ENCODE results near the gene SH3PXD2B.
A peak's percentile ranks its signal among the peaks of the same experiment; 100 is the strongest.

The SH3PXD2B gene

DNA sequence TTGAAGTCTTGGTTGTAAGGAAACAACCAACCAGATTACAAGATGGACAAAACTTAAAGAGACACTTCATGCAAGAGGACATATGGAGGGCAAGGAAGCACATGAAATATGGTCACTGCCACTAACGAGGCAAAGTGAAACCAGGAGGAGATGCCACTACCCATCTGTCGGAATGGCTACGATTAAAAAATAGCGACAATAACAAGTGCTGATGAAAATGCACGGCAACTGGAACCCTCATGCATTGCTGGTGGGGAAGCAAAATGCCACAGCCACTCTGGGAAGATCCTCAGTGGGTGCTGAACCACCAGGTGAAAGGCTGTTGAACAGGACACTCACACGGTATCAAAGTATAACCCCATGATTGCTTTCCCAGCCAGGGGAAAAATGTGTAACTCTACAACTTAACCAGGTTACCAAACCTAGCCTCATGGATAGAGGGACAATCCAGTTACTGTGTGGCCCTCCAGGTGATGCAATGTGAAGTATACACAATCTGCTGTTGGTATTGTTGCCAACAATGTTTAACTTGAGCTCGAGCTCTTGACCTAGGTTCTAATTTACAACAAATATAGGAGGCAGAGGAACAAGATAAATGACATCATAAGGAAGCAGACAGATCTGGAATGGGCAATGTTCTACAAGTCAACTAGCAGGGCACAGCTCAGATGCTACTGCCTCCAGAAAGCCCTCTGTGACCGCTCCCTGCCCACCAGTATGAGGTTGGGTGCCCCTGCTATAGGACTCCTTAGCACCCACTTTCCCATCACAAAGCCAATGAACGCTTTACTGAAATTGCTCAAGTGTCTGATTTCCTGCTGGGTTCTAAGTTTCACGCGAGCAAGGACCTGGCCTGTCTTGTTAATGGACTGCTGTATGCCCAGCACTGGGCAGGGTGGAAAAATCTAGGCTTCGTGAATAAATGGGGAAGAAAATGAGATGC, 25.8 kb downstream of the SH3PXD2B start:
- Histone ChIP-seq H3K9me3 (ENCODE audit: control insufficient read depth in 1 of 2, low read length in 2 of 2) (no peaks in the 10 kb centered on the region), H3K4me3 (ENCODE audit: low read depth in 1 of 2, low read length in 2 of 2) (no peak overlapping the region), H3K27me3 (ENCODE audit: control insufficient read depth in 1 of 2, insufficient read depth in 2 of 2, low read length in 2 of 2) (no peaks in the 10 kb centered on the region), H3K27ac (ENCODE audit: low read depth, low read length) (no peak overlapping the region), H3K4me1 (ENCODE audit: control insufficient read depth in 1 of 2, insufficient read depth in 2 of 2, low read length in 2 of 2) (peaks cover 13 to 24% of the 10 kb centered on the region in 2 donors), H3K9ac (ENCODE audit: low read depth in 1 of 2, low read length in 2 of 2) (no peak overlapping the region), H3K36me3 (ENCODE audit: control insufficient read depth in 1 of 2, insufficient read depth in 2 of 2, low read length in 2 of 2) (no peaks in the 10 kb centered on the region)

GRCh38 chr5:172427202-172427601, 27.1 kb downstream of the SH3PXD2B start:
- no peaks in the 10 kb centered on the region for H3K27me3 ChIP-seq (ENCODE audit: control insufficient read depth in 1 of 2, insufficient read depth in 2 of 2, low read length in 2 of 2)
- H3K4me3 ChIP-seq (ENCODE audit: low read depth in 1 of 2, low read length in 2 of 2), result no peak overlapping the region
- no peaks in the 10 kb centered on the region for H3K9me3 ChIP-seq (ENCODE audit: control insufficient read depth in 1 of 2, low read length in 2 of 2)
- H3K4me1 ChIP-seq (ENCODE audit: control insufficient read depth in 1 of 2, insufficient read depth in 2 of 2, low read length in 2 of 2), result peaks cover 13 to 24% of the 10 kb centered on the region in 2 donors
- H3K36me3 ChIP-seq (ENCODE audit: control insufficient read depth in 1 of 2, insufficient read depth in 2 of 2, low read length in 2 of 2), result no peaks in the 10 kb centered on the region
- H3K27ac ChIP-seq (ENCODE audit: low read depth, low read length), result no peak overlapping the region
- H3K9ac ChIP-seq (ENCODE audit: low read depth in 1 of 2, low read length in 2 of 2), result no peak overlapping the region

DNA sequence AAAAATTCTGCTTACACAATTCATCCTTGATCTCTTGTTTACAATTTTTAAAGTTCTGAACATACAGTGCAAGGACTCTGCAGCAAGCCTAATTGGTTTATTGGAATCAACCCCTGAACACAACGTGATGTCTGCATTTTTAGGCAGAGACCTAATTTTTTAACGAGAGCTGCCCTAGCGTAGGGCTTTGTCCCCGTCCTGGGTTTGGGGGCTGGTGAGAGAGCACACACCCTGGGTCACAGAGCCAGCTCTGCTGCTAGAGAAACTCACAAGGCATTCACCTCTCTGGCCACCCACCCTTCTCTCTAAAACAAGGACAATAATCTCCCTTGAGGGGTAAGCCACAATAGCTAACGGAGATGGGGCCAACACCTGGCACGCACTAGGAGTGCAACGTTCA, 28.2 kb downstream of the SH3PXD2B start:
- H3K36me3 ChIP-seq (ENCODE audit: control insufficient read depth in 1 of 2, insufficient read depth in 2 of 2, low read length in 2 of 2), result no peaks in the 10 kb centered on the region
- peak overlapping the region in 1 of 2 donors; percentile 32 for H3K9ac ChIP-seq (ENCODE audit: low read depth in 1 of 2, low read length in 2 of 2)
- H3K27ac ChIP-seq (ENCODE audit: low read depth, low read length), result peak overlapping the region; percentile 22
- H3K4me1 ChIP-seq (ENCODE audit: control insufficient read depth in 1 of 2, insufficient read depth in 2 of 2, low read length in 2 of 2), result peaks cover 17 to 28% of the 10 kb centered on the region in 2 donors
- no peaks in the 10 kb centered on the region for H3K9me3 ChIP-seq (ENCODE audit: control insufficient read depth in 1 of 2, low read length in 2 of 2)
- H3K4me3 ChIP-seq (ENCODE audit: low read depth in 1 of 2, low read length in 2 of 2), result no peak overlapping the region
- no peaks in the 10 kb centered on the region for H3K27me3 ChIP-seq (ENCODE audit: control insufficient read depth in 1 of 2, insufficient read depth in 2 of 2, low read length in 2 of 2)

GRCh38 chr5:172425402-172425801, 28.9 kb downstream of the SH3PXD2B start:
- Histone ChIP-seq H3K27ac (ENCODE audit: low read depth, low read length) (no peak overlapping the region), H3K4me1 (ENCODE audit: control insufficient read depth in 1 of 2, insufficient read depth in 2 of 2, low read length in 2 of 2) (peaks cover 24 to 35% of the 10 kb centered on the region in 2 donors)

DNA sequence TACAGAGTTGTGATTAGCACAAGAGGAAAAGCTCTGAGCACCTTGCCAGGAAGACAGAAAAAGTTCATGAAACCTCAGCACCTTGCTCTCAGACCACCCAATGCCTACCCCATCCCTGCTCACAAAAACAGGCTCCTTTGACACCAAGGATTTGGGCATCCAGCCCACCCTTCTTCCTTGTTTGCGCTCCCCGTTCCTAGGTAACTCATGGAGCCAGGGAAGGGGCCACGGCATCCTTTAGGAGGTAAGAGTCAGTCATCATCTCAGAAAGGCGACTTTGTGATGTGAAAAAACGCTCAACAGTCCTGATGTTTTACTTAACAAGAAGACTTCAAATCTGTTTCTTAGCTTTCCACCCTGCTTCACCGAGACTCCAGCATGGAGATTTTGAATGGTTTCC, 29.5 kb downstream of the SH3PXD2B start:
- H3K27me3 ChIP-seq (ENCODE audit: control insufficient read depth in 1 of 2, insufficient read depth in 2 of 2, low read length in 2 of 2), result no peaks in the 10 kb centered on the region
- no peak overlapping the region for H3K4me3 ChIP-seq (ENCODE audit: low read depth in 1 of 2, low read length in 2 of 2)
- H3K27ac ChIP-seq (ENCODE audit: low read depth, low read length), result no peak overlapping the region
- H3K36me3 ChIP-seq (ENCODE audit: control insufficient read depth in 1 of 2, insufficient read depth in 2 of 2, low read length in 2 of 2), result no peaks in the 10 kb centered on the region
- no peak overlapping the region for H3K9ac ChIP-seq (ENCODE audit: low read depth in 1 of 2, low read length in 2 of 2)
- peaks cover 24 to 40% of the 10 kb centered on the region in 2 donors for H3K4me1 ChIP-seq (ENCODE audit: control insufficient read depth in 1 of 2, insufficient read depth in 2 of 2, low read length in 2 of 2)
- H3K9me3 ChIP-seq (ENCODE audit: control insufficient read depth in 1 of 2, low read length in 2 of 2), result no peaks in the 10 kb centered on the region

More at GRCh38 chr5:172425402-172425801, 28.9 kb downstream of the SH3PXD2B start:
- no peak overlapping the region for H3K9ac ChIP-seq (ENCODE audit: low read depth in 1 of 2, low read length in 2 of 2)
- H3K36me3 ChIP-seq (ENCODE audit: control insufficient read depth in 1 of 2, insufficient read depth in 2 of 2, low read length in 2 of 2), result no peaks in the 10 kb centered on the region
- no peaks in the 10 kb centered on the region for H3K9me3 ChIP-seq (ENCODE audit: control insufficient read depth in 1 of 2, low read length in 2 of 2)
- H3K4me3 ChIP-seq (ENCODE audit: low read depth in 1 of 2, low read length in 2 of 2), result no peak overlapping the region
- no peaks in the 10 kb centered on the region for H3K27me3 ChIP-seq (ENCODE audit: control insufficient read depth in 1 of 2, insufficient read depth in 2 of 2, low read length in 2 of 2)

GRCh38 chr5:172424111-172424490, 30.2 kb downstream of the SH3PXD2B start:
- H3K9ac ChIP-seq (ENCODE audit: low read depth in 1 of 2, low read length in 2 of 2), result no peak overlapping the region
- no peak overlapping the region for H3K27ac ChIP-seq (ENCODE audit: low read depth, low read length)
- H3K4me3 ChIP-seq (ENCODE audit: low read depth in 1 of 2, low read length in 2 of 2), result no peak overlapping the region
- peaks cover 28 to 44% of the 10 kb centered on the region in 2 donors for H3K4me1 ChIP-seq (ENCODE audit: control insufficient read depth in 1 of 2, insufficient read depth in 2 of 2, low read length in 2 of 2)
- no peaks in the 10 kb centered on the region for H3K36me3 ChIP-seq (ENCODE audit: control insufficient read depth in 1 of 2, insufficient read depth in 2 of 2, low read length in 2 of 2)
- no peaks in the 10 kb centered on the region for H3K27me3 ChIP-seq (ENCODE audit: control insufficient read depth in 1 of 2, insufficient read depth in 2 of 2, low read length in 2 of 2)
- no peaks in the 10 kb centered on the region for H3K9me3 ChIP-seq (ENCODE audit: control insufficient read depth in 1 of 2, low read length in 2 of 2)

GRCh38 chr5:172423379-172424110, 30.8 kb downstream of the SH3PXD2B start:
- Histone ChIP-seq H3K4me1 (ENCODE audit: control insufficient read depth in 1 of 2, insufficient read depth in 2 of 2, low read length in 2 of 2) (peaks cover 34 to 46% of the 10 kb centered on the region in 2 donors), H3K27ac (ENCODE audit: low read depth, low read length) (no peak overlapping the region), H3K9me3 (ENCODE audit: control insufficient read depth in 1 of 2, low read length in 2 of 2) (no peaks in the 10 kb centered on the region), H3K27me3 (ENCODE audit: control insufficient read depth in 1 of 2, insufficient read depth in 2 of 2, low read length in 2 of 2) (no peaks in the 10 kb centered on the region), H3K4me3 (ENCODE audit: low read depth in 1 of 2, low read length in 2 of 2) (no peak overlapping the region), H3K36me3 (ENCODE audit: control insufficient read depth in 1 of 2, insufficient read depth in 2 of 2, low read length in 2 of 2) (no peaks in the 10 kb centered on the region), H3K9ac (ENCODE audit: low read depth in 1 of 2, low read length in 2 of 2) (no peak overlapping the region)

GRCh38 chr5:172422255-172422654, 32.1 kb downstream of the SH3PXD2B start:
- peaks cover 35 to 41% of the 10 kb centered on the region in 2 donors for H3K4me1 ChIP-seq (ENCODE audit: control insufficient read depth in 1 of 2, insufficient read depth in 2 of 2, low read length in 2 of 2)
- no peaks in the 10 kb centered on the region for H3K27me3 ChIP-seq (ENCODE audit: control insufficient read depth in 1 of 2, insufficient read depth in 2 of 2, low read length in 2 of 2)
- no peak overlapping the region for H3K27ac ChIP-seq (ENCODE audit: low read depth, low read length)
- no peak overlapping the region for H3K9ac ChIP-seq (ENCODE audit: low read depth in 1 of 2, low read length in 2 of 2)
- no peaks in the 10 kb centered on the region for H3K36me3 ChIP-seq (ENCODE audit: control insufficient read depth in 1 of 2, insufficient read depth in 2 of 2, low read length in 2 of 2)
- H3K4me3 ChIP-seq (ENCODE audit: low read depth in 1 of 2, low read length in 2 of 2), result no peak overlapping the region
- no peaks in the 10 kb centered on the region for H3K9me3 ChIP-seq (ENCODE audit: control insufficient read depth in 1 of 2, low read length in 2 of 2)

DNA sequence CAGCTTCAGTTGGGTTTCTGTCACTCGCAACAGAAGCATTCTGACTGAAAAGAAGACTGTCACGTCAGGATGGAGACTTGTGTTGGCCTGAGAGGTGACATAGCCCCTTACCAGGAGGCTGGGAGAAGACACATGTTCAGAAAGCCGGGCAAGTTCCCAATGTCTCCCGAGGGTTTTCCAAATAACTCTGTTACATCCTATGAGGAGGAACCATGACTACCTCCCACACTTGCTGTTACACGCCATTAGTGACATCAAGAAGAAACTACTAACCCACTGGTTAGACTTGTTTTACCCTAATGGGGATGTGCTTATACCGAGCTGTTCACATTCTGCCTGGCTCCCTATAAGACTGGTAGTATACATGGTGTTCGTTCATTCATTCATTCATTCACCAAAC, 33.3 kb downstream of the SH3PXD2B start:
- no peaks in the 10 kb centered on the region for H3K27me3 ChIP-seq (ENCODE audit: control insufficient read depth in 1 of 2, insufficient read depth in 2 of 2, low read length in 2 of 2)
- no peak overlapping the region for H3K9ac ChIP-seq (ENCODE audit: low read depth in 1 of 2, low read length in 2 of 2)
- no peaks in the 10 kb centered on the region for H3K36me3 ChIP-seq (ENCODE audit: control insufficient read depth in 1 of 2, insufficient read depth in 2 of 2, low read length in 2 of 2)
- H3K4me3 ChIP-seq (ENCODE audit: low read depth in 1 of 2, low read length in 2 of 2), result no peak overlapping the region
- H3K27ac ChIP-seq (ENCODE audit: low read depth, low read length), result peak overlapping the region; percentile 23
- peaks cover 29 to 35% of the 10 kb centered on the region in 2 donors for H3K4me1 ChIP-seq (ENCODE audit: control insufficient read depth in 1 of 2, insufficient read depth in 2 of 2, low read length in 2 of 2)
- H3K9me3 ChIP-seq (ENCODE audit: control insufficient read depth in 1 of 2, low read length in 2 of 2), result no peaks in the 10 kb centered on the region

All from duodenal mucosa (tissue), 2 donors.